ENCODE data around the gene NIPAL1. TPM values are rescaled to one million over a fixed set of nuclear protein-coding genes. Genes with fewer than 3 reads are reported as not detected.

Gene NIPAL1
- polyA plus RNA-seq, 1 experiment = 0.26 TPM

DNA sequence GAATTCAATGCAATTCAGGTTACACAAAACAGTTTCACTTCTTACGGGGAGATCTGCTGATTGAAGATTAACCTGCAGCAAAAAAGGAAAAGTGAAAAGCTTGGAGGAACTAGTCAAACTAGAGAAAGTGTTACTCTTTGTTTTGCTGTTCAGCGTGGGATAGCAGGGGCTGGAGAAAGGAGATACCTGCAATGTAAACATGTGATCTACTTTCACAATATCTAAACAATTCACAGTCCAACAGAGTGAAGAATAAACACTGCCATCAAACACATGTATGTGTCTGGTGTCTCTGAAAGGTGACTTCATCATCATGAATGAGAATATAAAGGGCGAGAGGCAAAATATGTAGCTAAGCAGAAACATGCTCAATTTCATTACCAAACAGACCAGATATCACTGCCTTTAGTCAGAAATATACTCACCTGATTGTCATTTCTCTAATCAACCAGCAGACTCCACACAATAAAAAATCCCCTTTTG is 26.4 kb downstream of the NIPAL1 start:
- H3K4me3 ChIP-seq (ENCODE audit: low read depth, low read length) = no peak overlapping the region
- CTCF ChIA-PET = no interaction called here

DNA sequence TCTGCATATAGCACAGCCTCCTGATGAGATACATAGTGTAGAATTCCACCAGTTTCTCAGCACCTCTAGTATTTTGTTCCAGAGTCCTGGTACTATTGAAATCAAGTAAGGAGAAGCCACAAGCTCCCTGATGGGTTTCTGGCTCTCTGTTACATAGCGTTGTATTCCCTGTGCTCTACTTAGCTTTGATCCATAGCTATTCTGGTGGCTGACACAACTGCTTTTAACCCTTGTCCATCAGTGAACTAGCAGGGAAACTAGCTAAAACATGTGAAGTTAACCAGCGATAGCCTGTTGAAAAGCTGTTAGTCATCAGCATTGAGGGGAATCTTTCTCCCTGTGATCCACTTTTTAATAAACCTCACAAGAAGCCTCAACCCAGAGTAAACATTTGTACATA is 26.9 kb downstream of the NIPAL1 start:
- Histone ChIP-seq H3K9me3 (ENCODE audit: control insufficient read depth, insufficient read depth, low read length) (no peaks in the 10 kb centered on the region), H3K27me3 (ENCODE audit: control insufficient read depth, insufficient read depth, low read length) (no peaks in the 10 kb centered on the region), H3K4me3 (ENCODE audit: low read depth, low read length) (no peak overlapping the region), H3K27ac (ENCODE audit: low read depth, low read length) (no peak overlapping the region)
- CTCF ChIA-PET = no interaction called here
- no peak for DNase-seq (ENCODE audit: low read depth, low spot score)
- POLR2A ChIA-PET = no interaction called here
- TF ChIP-seq, protein P1, sequence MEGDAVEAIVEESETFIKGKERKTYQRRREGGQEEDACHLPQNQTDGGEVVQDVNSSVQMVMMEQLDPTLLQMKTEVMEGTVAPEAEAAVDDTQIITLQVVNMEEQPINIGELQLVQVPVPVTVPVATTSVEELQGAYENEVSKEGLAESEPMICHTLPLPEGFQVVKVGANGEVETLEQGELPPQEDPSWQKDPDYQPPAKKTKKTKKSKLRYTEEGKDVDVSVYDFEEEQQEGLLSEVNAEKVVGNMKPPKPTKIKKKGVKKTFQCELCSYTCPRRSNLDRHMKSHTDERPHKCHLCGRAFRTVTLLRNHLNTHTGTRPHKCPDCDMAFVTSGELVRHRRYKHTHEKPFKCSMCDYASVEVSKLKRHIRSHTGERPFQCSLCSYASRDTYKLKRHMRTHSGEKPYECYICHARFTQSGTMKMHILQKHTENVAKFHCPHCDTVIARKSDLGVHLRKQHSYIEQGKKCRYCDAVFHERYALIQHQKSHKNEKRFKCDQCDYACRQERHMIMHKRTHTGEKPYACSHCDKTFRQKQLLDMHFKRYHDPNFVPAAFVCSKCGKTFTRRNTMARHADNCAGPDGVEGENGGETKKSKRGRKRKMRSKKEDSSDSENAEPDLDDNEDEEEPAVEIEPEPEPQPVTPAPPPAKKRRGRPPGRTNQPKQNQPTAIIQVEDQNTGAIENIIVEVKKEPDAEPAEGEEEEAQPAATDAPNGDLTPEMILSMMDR (IDR thresholded peaks at IDR 0.05; ENCODE audit: low read depth, low read length) = no peak

More for the DNA sequence above, 26.4 kb downstream of the NIPAL1 start:
- Histone ChIP-seq H3K27me3 (ENCODE audit: control insufficient read depth, insufficient read depth, low read length) (no peaks in the 10 kb centered on the region), H3K27ac (ENCODE audit: low read depth, low read length) (no peak overlapping the region), H3K9me3 (ENCODE audit: control insufficient read depth, insufficient read depth, low read length) (no peaks in the 10 kb centered on the region)
- POLR2A ChIA-PET = no interaction called here
- TF ChIP-seq, protein P1 (IDR thresholded peaks at IDR 0.05; ENCODE audit: low read depth, low read length) = no peak
- DNase-seq (ENCODE audit: low read depth, low spot score) = no peak

DNA sequence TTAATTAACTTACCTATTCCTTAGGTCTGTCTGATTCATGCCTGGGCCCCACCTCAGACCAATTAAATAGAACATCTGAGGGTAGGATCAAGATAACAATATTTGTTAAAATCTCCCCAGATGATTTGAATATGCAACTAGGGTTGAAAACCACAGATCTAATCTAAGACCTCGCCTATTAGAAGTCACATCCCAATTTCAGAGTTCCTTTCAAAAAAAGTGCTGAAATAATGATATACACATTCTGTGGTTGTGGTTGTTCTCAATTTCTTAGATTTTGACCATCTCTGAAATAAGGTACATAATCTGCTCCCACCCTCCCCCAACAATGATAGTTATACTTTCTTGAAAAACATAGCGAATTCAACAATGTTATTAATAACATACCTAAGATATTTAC is 27.7 kb downstream of the NIPAL1 start:
- POLR2A ChIA-PET = no interaction called here

DNA sequence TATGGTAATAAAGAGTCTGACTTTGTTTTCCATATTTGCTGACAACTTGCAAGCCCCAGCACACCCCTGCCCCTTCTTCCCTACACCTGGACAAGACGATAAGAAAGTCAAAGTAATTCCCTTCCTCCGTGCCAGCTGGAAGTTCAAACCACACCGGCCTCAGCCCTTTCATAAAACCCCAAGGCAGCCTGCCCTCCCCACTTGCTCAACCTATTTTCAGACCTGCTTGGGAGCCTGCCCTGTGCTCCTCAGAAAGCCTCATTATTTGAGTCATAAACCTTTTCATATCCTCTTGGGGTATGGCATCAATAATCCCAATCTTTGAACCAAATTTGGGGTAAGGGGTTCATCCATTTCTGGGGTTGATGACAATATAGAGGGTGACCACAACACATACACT is 29.5 kb downstream of the NIPAL1 start:
- Histone ChIP-seq H3K4me3 (ENCODE audit: low read depth, low read length) (no peak overlapping the region), H3K27me3 (ENCODE audit: control insufficient read depth, insufficient read depth, low read length) (peaks cover 2% of the 10 kb centered on the region), H3K9me3 (ENCODE audit: control insufficient read depth, insufficient read depth, low read length) (no peaks in the 10 kb centered on the region), H3K27ac (ENCODE audit: low read depth, low read length) (no peak overlapping the region)
- ChIA-PET POLR2A (no interaction called here), CTCF (no interaction called here)
- TF ChIP-seq, protein P1 (IDR thresholded peaks at IDR 0.05; ENCODE audit: low read depth, low read length) = no peak
- DNase-seq (ENCODE audit: low read depth, low spot score) = no peak

More for the DNA sequence above, 27.7 kb downstream of the NIPAL1 start:
- Histone ChIP-seq H3K4me3 (ENCODE audit: low read depth, low read length) (no peak overlapping the region), H3K27ac (ENCODE audit: low read depth, low read length) (no peak overlapping the region), H3K9me3 (ENCODE audit: control insufficient read depth, insufficient read depth, low read length) (no peaks in the 10 kb centered on the region), H3K27me3 (ENCODE audit: control insufficient read depth, insufficient read depth, low read length) (no peaks in the 10 kb centered on the region)
- no peak for DNase-seq (ENCODE audit: low read depth, low spot score)
- CTCF ChIA-PET = no interaction called here
- TF ChIP-seq, protein P1 (IDR thresholded peaks at IDR 0.05; ENCODE audit: low read depth, low read length) = no peak

DNA sequence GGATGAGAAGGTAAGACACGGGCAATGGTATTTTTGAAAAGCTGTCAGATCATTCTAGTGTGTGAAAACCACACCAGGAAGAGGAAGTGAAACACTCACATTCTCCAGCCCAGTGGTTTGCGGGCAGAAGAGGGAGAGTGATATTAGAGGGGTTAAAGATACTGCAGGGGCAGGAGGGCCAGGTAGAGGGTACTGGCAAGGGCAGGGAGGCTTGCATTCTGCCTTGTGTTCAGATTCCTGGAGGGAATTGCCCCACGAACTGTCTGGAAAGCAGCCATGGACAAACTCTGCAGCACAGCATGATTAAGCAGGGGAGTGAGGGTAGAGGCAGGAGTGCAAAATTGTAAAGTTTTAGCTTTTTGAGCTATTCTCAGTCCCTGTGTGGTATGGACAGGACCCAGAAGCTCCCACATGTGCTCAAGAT is 30.9 kb downstream of the NIPAL1 start:
- DNase-seq (ENCODE audit: low read depth, low spot score) = no peak
- no peaks in the 10 kb centered on the region for H3K9me3 ChIP-seq (ENCODE audit: control insufficient read depth, insufficient read depth, low read length)
- H3K27me3 ChIP-seq (ENCODE audit: control insufficient read depth, insufficient read depth, low read length) = peaks cover 2% of the 10 kb centered on the region
- no peak overlapping the region for H3K27ac ChIP-seq (ENCODE audit: low read depth, low read length)
- TF ChIP-seq, protein P1 (IDR thresholded peaks at IDR 0.05; ENCODE audit: low read depth, low read length) = no peak
- CTCF ChIA-PET = interaction anchor here (1.3 kb wide), 1 partner anchor 114 kb away, joined by 3 read pairs; no protein-coding TSS in a partner anchor
- POLR2A ChIA-PET = no interaction called here
- H3K4me3 ChIP-seq (ENCODE audit: low read depth, low read length) = no peak overlapping the region

Data from AG04450 (cell line).